Body of pancreas (tissue), 4 donors: ENCODE results near the gene OLIG2.

ENCODE experiments used
- POLR2A ChIP-seq, 3 donors: fragments of 450-650 bp; IDR thresholded peaks; one replicate each; pipeline ENCODE4 v1.6.1; 2016; ENCODE audit warnings: antibody characterized with exemption in 3 of 3, mild to moderate bottlenecking in 2 of 3
- TF ChIP-seq, protein P1 (sequence below), 7 experiments: fragments of 450-650 bp in 4 of 7; fragments of 200-600 bp in 3 of 7; sonication (generic) in 3 of 7; IDR thresholded peaks; one replicate each; pipeline ENCODE4 v1.5.1; 2016 to 2019; ENCODE audit warnings: antibody characterized with exemption in 7 of 7

DNA sequence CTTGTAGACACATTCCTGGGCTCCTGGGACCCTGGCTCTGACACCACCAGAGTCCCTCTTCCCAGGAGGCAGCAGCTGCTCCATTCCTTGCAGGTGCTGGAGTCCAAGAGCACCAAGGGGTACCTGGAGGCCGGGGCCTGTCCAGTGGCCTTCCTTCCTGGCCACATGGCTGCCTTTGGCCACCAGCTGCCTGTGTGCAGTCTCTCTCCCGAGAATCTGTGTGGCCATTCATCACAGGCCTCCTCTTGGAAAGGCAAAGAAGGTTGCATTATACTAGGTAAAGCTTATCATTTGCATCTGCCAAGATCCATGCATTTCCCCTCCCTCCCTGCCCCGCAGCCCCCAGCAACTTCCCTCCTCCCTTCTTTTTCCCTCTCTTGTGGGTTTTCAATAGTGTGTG is 48.9 kb upstream of the OLIG2 start:
- TF ChIP-seq POLR2A (IDR thresholded peaks at IDR 0.05) = no peak
- TF ChIP-seq, protein P1, sequence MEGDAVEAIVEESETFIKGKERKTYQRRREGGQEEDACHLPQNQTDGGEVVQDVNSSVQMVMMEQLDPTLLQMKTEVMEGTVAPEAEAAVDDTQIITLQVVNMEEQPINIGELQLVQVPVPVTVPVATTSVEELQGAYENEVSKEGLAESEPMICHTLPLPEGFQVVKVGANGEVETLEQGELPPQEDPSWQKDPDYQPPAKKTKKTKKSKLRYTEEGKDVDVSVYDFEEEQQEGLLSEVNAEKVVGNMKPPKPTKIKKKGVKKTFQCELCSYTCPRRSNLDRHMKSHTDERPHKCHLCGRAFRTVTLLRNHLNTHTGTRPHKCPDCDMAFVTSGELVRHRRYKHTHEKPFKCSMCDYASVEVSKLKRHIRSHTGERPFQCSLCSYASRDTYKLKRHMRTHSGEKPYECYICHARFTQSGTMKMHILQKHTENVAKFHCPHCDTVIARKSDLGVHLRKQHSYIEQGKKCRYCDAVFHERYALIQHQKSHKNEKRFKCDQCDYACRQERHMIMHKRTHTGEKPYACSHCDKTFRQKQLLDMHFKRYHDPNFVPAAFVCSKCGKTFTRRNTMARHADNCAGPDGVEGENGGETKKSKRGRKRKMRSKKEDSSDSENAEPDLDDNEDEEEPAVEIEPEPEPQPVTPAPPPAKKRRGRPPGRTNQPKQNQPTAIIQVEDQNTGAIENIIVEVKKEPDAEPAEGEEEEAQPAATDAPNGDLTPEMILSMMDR (IDR thresholded peaks at IDR 0.05) = no peak
